WTC11 (cell line): ENCODE data around the gene TACC2. TPM values are rescaled to one million over a fixed set of nuclear protein-coding genes. Genes with fewer than 3 reads are reported as not detected.

Experiments used
- ATAC-seq: fragments of 200-7000 bp; cut with Tn5 transposase; 2 replicates; pipeline ENCODE4 v1.10.0; 2021; ENCODE audit warnings: mild to moderate bottlenecking, moderate library complexity
- CTCF ChIA-PET: fragments of 300-600 bp; sonication (Branson Sonifier 250); formaldehyde crosslinking; loops from one replicate; lab custom pipeline; 2021; ENCODE audit warnings: antibody characterized with exemption; lab: Charles Lee
- POLR2A ChIA-PET: fragments of 350-600 bp; sonication (Branson Sonifier 250); formaldehyde crosslinking; loops from one replicate; lab custom pipeline; 2021; ENCODE audit warnings: antibody characterized with exemption; lab: Charles Lee
- DNase-seq: peaks from one replicate; pipeline ENCODE4 v3.0.0; 2021; ENCODE audit warnings: low spot score
- H3K27ac Mint-ChIP-seq: 2 replicates; pipeline ENCODE4 v1.8.0; 2021; ENCODE audit warnings: mixed read lengths
- H3K27me3 Mint-ChIP-seq: 2 replicates; pipeline ENCODE4 v1.8.0; 2021; ENCODE audit warnings: low read depth, mild to moderate bottlenecking, moderate library complexity, mixed read lengths
- H3K36me3 Mint-ChIP-seq: 2 replicates; pipeline ENCODE4 v1.8.0; 2021; ENCODE audit warnings: mixed read lengths
- H3K4me1 Mint-ChIP-seq: 2 replicates; pipeline ENCODE4 v1.8.0; 2022; ENCODE audit warnings: mixed read lengths
- H3K4me3 Mint-ChIP-seq: 2 replicates; pipeline ENCODE4 v1.8.0; 2021; ENCODE audit warnings: mild to moderate bottlenecking, moderate library complexity, mixed read lengths
- H3K9me3 Mint-ChIP-seq: 2 replicates; pipeline ENCODE4 v1.8.0; 2021; ENCODE audit warnings: mixed read lengths
- EMX1 ChIP-seq: fragments of 250-450 bp; sonication (Bioruptor Pico); IDR thresholded peaks from 2 replicates; pipeline ENCODE4 v1.8.0; 2021; ENCODE audit warnings: mild to moderate bottlenecking
- FOXK1 ChIP-seq: sonication (generic); formaldehyde crosslinking; IDR thresholded peaks from 2 replicates; pipeline ENCODE4 v1.8.0; 2022; ENCODE audit warnings: mild to moderate bottlenecking, moderate library complexity, missing genetic modification reagents
- OVOL2 ChIP-seq: fragments of 250-450 bp; sonication (Bioruptor Pico); IDR thresholded peaks from 2 replicates; pipeline ENCODE4 v1.9.0; 2021; ENCODE audit warnings: mild to moderate bottlenecking, borderline replicate concordance
- PRRX2 ChIP-seq: fragments of 250-450 bp; sonication (Bioruptor Pico); IDR thresholded peaks from 2 replicates; pipeline ENCODE4 v1.8.0; 2021; ENCODE audit warnings: mild to moderate bottlenecking
- SMAD3 ChIP-seq: sonication (generic); formaldehyde crosslinking; IDR thresholded peaks from 2 replicates; pipeline ENCODE4 v1.8.0; 2022; ENCODE audit warnings: missing genetic modification reagents, mild to moderate bottlenecking, borderline replicate concordance
- SMAD4 ChIP-seq: sonication (generic); formaldehyde crosslinking; IDR thresholded peaks from 2 replicates; pipeline ENCODE4 v1.8.0; 2022; ENCODE audit warnings: mild to moderate bottlenecking, missing genetic modification reagents
- SOX15 ChIP-seq: fragments of 250-450 bp; sonication (Bioruptor Pico); IDR thresholded peaks from 2 replicates; pipeline ENCODE4 v1.9.0; 2021; ENCODE audit warnings: mild to moderate bottlenecking
- TCF7 ChIP-seq: sonication (generic); formaldehyde crosslinking; IDR thresholded peaks from 2 replicates; pipeline ENCODE4 v1.8.0; 2022; ENCODE audit warnings: mild to moderate bottlenecking, low read depth, missing genetic modification reagents, moderate library complexity
- ZNF317 ChIP-seq: sonication (generic); formaldehyde crosslinking; IDR thresholded peaks from 2 replicates; pipeline ENCODE4 v1.8.1; 2023; ENCODE audit warnings: low read depth, mild to moderate bottlenecking, moderate library complexity, missing genetic modification reagents, borderline replicate concordance
- total RNA-seq: library from RNA; stranded (reverse); gene quantifications from 3 replicates; pipeline ENCODE4 v1.2.3, GENCODE V29; 2021
- TF ChIP-seq, protein P1 (sequence below): fragments of 250-450 bp; sonication (Bioruptor Pico); IDR thresholded peaks from 2 replicates; pipeline ENCODE4 v1.9.0; 2021; ENCODE audit warnings: moderate library complexity, mild to moderate bottlenecking, inconsistent platforms, borderline replicate concordance
- TF ChIP-seq, protein P2 (sequence below): sonication (generic); formaldehyde crosslinking; IDR thresholded peaks from 2 replicates; pipeline ENCODE4 v1.8.1; 2023; ENCODE audit warnings: mild to moderate bottlenecking, missing genetic modification reagents, moderate library complexity
- TF ChIP-seq, protein P3 (sequence below): sonication (generic); formaldehyde crosslinking; IDR thresholded peaks from 2 replicates; pipeline ENCODE4 v1.8.1; 2023; ENCODE audit warnings: mild to moderate bottlenecking, missing genetic modification reagents, borderline replicate concordance
- TF ChIP-seq, protein P4 (sequence below): sonication (generic); formaldehyde crosslinking; IDR thresholded peaks from 2 replicates; pipeline ENCODE4 v1.8.1; 2023; ENCODE audit warnings: mild to moderate bottlenecking, moderate library complexity, missing genetic modification reagents
- TF ChIP-seq, protein P5 (sequence below): sonication (generic); formaldehyde crosslinking; IDR thresholded peaks from 2 replicates; pipeline ENCODE4 v1.8.0; 2023; ENCODE audit warnings: missing genetic modification reagents
- TF ChIP-seq, protein P6 (sequence below): sonication (generic); formaldehyde crosslinking; IDR thresholded peaks from 2 replicates; pipeline ENCODE4 v1.8.1; 2022; ENCODE audit warnings: low read depth, missing genetic modification reagents, borderline replicate concordance
- TF ChIP-seq, protein P7 (sequence below): fragments of 250-450 bp; sonication (Bioruptor Pico); IDR thresholded peaks from 2 replicates; pipeline ENCODE4 v2.1.2; 2022; ENCODE audit warnings: mild to moderate bottlenecking, moderate library complexity

Gene TACC2
- total RNA-seq, 1 experiment from 2014 or later: 28.9 TPM

DNA sequence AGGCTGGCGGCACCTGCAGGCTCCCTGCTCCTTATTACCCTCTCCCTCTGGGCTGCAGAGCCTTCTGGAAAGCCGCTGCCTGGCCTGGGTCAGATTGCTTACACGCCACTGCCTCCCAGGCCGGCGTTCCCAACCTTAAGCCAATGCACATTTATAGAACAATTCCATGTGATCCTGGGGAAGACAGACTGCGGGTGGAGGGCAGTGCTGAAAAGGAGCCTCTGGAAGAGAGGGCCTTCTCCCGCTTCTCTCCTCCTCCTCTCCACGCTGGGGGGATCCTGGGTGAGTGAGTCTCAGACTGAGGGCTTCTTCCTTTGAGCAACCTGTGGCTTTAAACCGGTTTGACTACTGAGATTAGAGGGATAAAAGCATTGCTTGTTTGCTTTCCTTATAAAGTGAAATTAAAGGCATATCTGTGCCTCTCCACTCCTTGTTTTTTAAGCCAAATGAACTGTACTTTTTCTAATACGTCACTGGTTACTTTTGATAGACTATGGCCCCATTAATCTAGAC lies 5.5 kb downstream of the TACC2 start:
- ChIA-PET CTCF (interaction anchor here (0.6 to 2.0 kb wide), 5 partner anchors 19 to 118 kb away, joined by 3 to 9 read pairs (median 5); partner anchors contain the start of gene NSMCE4A), POLR2A (interaction anchor here (1.3 kb wide), 1 partner anchor 67 kb away, joined by 3 read pairs; the partner anchor contains the start of gene ATE1)
- peak; percentile 89 for ATAC-seq
- no peak overlapping the region for H3K27ac Mint-ChIP-seq
- peak; percentile 37 for DNase-seq
- peaks cover 9% of the 10 kb centered on the region for H3K9me3 Mint-ChIP-seq
- H3K27me3 Mint-ChIP-seq: peaks cover 2% of the 10 kb centered on the region
- H3K4me3 Mint-ChIP-seq: no peak overlapping the region; the same call in 1 of the 2 replicates
- H3K36me3 Mint-ChIP-seq: peaks cover 4% of the 10 kb centered on the region
- H3K4me1 Mint-ChIP-seq: peaks cover 23% of the 10 kb centered on the region
- TF ChIP-seq SOX15 (CRISPR knock-in tag): no peak
- TF ChIP-seq FOXK1: no peak
- TF ChIP-seq, protein P1, sequence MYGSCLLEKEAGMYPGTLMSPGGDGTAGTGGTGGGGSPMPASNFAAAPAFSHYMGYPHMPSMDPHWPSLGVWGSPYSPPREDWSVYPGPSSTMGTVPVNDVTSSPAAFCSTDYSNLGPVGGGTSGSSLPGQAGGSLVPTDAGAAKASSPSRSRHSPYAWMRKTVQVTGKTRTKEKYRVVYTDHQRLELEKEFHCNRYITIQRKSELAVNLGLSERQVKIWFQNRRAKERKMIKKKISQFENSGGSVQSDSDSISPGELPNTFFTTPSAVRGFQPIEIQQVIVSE (CRISPR knock-in tag): no peak
- TF ChIP-seq OVOL2 (CRISPR knock-in tag): no peak
- TF ChIP-seq, protein P2, sequence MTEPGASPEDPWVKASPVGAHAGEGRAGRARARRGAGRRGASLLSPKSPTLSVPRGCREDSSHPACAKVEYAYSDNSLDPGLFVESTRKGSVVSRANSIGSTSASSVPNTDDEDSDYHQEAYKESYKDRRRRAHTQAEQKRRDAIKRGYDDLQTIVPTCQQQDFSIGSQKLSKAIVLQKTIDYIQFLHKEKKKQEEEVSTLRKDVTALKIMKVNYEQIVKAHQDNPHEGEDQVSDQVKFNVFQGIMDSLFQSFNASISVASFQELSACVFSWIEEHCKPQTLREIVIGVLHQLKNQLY: no peak

DNA sequence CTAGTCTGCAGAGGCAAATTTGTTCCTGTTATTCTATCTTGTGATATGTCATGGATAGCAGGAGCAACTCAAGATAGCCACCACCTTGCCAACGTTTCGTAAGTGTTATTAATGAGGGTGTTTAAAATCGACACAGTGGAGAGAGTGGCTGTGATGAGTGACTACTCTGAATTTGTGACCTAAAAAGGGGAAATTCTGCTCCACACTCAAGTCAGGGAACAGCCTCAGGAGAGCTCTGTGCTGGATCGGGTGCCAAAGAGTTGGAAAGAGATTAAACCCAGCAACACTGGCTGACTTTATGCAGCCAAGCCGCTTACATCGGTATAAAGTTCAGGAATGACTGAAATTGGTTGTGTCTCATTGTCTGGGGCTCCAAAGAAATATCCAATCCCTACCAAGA lies 9.5 kb downstream of the TACC2 start:
- H3K36me3 Mint-ChIP-seq: peaks cover 19% of the 10 kb centered on the region
- H3K4me3 Mint-ChIP-seq: no peak overlapping the region

More for the DNA sequence above, 9.5 kb downstream of the TACC2 start:
- no peak overlapping the region for H3K27ac Mint-ChIP-seq
- H3K4me1 Mint-ChIP-seq: peaks cover 23% of the 10 kb centered on the region
- no peaks in the 10 kb centered on the region; the same call in 1 of the 2 replicates for H3K27me3 Mint-ChIP-seq
- ChIA-PET CTCF (no interaction called here), POLR2A (no interaction called here)
- peaks cover 36% of the 10 kb centered on the region for H3K9me3 Mint-ChIP-seq
- TF ChIP-seq PRRX2 (CRISPR knock-in tag): no peak
- TF ChIP-seq, protein P3, sequence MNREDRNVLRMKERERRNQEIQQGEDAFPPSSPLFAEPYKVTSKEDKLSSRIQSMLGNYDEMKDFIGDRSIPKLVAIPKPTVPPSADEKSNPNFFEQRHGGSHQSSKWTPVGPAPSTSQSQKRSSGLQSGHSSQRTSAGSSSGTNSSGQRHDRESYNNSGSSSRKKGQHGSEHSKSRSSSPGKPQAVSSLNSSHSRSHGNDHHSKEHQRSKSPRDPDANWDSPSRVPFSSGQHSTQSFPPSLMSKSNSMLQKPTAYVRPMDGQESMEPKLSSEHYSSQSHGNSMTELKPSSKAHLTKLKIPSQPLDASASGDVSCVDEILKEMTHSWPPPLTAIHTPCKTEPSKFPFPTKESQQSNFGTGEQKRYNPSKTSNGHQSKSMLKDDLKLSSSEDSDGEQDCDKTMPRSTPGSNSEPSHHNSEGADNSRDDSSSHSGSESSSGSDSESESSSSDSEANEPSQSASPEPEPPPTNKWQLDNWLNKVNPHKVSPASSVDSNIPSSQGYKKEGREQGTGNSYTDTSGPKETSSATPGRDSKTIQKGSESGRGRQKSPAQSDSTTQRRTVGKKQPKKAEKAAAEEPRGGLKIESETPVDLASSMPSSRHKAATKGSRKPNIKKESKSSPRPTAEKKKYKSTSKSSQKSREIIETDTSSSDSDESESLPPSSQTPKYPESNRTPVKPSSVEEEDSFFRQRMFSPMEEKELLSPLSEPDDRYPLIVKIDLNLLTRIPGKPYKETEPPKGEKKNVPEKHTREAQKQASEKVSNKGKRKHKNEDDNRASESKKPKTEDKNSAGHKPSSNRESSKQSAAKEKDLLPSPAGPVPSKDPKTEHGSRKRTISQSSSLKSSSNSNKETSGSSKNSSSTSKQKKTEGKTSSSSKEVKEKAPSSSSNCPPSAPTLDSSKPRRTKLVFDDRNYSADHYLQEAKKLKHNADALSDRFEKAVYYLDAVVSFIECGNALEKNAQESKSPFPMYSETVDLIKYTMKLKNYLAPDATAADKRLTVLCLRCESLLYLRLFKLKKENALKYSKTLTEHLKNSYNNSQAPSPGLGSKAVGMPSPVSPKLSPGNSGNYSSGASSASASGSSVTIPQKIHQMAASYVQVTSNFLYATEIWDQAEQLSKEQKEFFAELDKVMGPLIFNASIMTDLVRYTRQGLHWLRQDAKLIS (CRISPR knock-in tag): no peak
- no peak for TF ChIP-seq EMX1 (CRISPR knock-in tag)
- TF ChIP-seq, protein P4, sequence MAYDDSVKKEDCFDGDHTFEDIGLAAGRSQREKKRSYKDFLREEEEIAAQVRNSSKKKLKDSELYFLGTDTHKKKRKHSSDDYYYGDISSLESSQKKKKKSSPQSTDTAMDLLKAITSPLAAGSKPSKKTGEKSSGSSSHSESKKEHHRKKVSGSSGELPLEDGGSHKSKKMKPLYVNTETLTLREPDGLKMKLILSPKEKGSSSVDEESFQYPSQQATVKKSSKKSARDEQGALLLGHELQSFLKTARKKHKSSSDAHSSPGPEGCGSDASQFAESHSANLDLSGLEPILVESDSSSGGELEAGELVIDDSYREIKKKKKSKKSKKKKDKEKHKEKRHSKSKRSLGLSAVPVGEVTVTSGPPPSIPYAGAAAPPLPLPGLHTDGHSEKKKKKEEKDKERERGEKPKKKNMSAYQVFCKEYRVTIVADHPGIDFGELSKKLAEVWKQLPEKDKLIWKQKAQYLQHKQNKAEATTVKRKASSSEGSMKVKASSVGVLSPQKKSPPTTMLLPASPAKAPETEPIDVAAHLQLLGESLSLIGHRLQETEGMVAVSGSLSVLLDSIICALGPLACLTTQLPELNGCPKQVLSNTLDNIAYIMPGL (CRISPR knock-in tag): no peak
- TF ChIP-seq, protein P5, sequence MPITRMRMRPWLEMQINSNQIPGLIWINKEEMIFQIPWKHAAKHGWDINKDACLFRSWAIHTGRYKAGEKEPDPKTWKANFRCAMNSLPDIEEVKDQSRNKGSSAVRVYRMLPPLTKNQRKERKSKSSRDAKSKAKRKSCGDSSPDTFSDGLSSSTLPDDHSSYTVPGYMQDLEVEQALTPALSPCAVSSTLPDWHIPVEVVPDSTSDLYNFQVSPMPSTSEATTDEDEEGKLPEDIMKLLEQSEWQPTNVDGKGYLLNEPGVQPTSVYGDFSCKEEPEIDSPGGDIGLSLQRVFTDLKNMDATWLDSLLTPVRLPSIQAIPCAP: no peak
- TF ChIP-seq, protein P6, sequence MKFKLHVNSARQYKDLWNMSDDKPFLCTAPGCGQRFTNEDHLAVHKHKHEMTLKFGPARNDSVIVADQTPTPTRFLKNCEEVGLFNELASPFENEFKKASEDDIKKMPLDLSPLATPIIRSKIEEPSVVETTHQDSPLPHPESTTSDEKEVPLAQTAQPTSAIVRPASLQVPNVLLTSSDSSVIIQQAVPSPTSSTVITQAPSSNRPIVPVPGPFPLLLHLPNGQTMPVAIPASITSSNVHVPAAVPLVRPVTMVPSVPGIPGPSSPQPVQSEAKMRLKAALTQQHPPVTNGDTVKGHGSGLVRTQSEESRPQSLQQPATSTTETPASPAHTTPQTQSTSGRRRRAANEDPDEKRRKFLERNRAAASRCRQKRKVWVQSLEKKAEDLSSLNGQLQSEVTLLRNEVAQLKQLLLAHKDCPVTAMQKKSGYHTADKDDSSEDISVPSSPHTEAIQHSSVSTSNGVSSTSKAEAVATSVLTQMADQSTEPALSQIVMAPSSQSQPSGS (CRISPR knock-in tag): no peak
- TF ChIP-seq, protein P7, sequence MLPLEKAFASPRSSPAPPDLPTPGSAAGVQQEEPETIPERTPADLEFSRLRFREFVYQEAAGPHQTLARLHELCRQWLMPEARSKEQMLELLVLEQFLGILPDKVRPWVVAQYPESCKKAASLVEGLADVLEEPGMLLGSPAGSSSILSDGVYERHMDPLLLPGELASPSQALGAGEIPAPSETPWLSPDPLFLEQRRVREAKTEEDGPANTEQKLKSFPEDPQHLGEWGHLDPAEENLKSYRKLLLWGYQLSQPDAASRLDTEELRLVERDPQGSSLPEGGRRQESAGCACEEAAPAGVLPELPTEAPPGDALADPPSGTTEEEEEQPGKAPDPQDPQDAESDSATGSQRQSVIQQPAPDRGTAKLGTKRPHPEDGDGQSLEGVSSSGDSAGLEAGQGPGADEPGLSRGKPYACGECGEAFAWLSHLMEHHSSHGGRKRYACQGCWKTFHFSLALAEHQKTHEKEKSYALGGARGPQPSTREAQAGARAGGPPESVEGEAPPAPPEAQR (CRISPR knock-in tag): no peak
- TF ChIP-seq FOXK1: no peak
- TF ChIP-seq TCF7: no peak
- no peak for TF ChIP-seq ZNF317 (CRISPR knock-in tag)
- TF ChIP-seq SMAD4 (CRISPR knock-in tag): no peak
- TF ChIP-seq SMAD3 (CRISPR knock-in tag): no peak
- ATAC-seq: no peak
- DNase-seq: no peak
